Measurements from ENCODE around the gene ADSL.

DNA sequence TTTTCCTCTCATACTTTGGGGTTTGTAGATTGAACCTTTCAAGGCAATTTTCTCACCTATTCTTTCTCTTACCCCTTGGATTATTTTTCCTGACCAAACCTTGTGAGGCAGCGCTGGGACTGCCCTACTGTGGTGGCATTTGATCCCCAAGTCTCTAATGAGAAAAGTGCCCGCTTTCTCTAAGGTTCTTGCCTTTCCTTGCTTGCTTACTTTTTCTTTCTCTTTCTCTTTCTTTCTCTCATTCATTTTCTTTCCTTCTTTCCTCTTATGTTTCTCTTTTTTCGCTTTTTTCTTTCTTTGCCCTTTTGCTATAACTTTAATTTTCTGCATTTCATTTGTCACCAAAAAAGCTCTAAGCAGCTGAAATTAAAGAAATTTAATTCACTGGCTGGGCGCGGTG lies 40.7 kb upstream of the ADSL start:
- TF ChIP-seq POLR2A (IDR thresholded peaks at IDR 0.05) (no peak), CTCF (IDR thresholded peaks at IDR 0.05) (no peak)
